ENCODE results near the gene ZNF496.
"Not testable (repeated sequence)": the region's sequence is repeated elsewhere in the genome, so short reads cannot be mapped to it uniquely, and the experiment has no call there.

ZNF496 gene

GRCh38 chr1:247365023-247365422 lies 33.4 kb upstream of the ZNF496 start:
- DNase-seq (ENCODE audit: low spot score), result no peak
- TF ChIP-seq CTCF (IDR thresholded peaks at IDR 0.05; ENCODE audit: extremely low read depth, insufficient read depth, missing control alignments), result no peak
- in situ Hi-C loops (cut with MboI; ENCODE audit: low pct_unique_long_range_greater_than_20kb, low sequenced_read_pairs, unreplicated experiment), result no loop called here

GRCh38 chr1:247363000-247363399 lies 31.3 kb upstream of the ZNF496 start:
- in situ Hi-C loops (cut with MboI; ENCODE audit: low pct_unique_long_range_greater_than_20kb, low sequenced_read_pairs, unreplicated experiment); DNase-seq (ENCODE audit: low spot score): not testable (repeated sequence)

GRCh38 chr1:247362153-247362552 lies 30.5 kb upstream of the ZNF496 start:
- DNase-seq (ENCODE audit: low spot score), result no peak
- in situ Hi-C loops (cut with MboI; ENCODE audit: low pct_unique_long_range_greater_than_20kb, low sequenced_read_pairs, unreplicated experiment), result no loop called here
- no peak for TF ChIP-seq CTCF (IDR thresholded peaks at IDR 0.05; ENCODE audit: extremely low read depth, insufficient read depth, missing control alignments)

- in situ Hi-C loops (cut with MboI; ENCODE audit: low pct_unique_long_range_greater_than_20kb, low sequenced_read_pairs, unreplicated experiment), result no loop called here
- no peak for DNase-seq (ENCODE audit: low spot score)
- TF ChIP-seq CTCF (IDR thresholded peaks at IDR 0.05; ENCODE audit: extremely low read depth, insufficient read depth, missing control alignments), result no peak
These were observed 29.5 kb upstream of the ZNF496 start for GRCh38 chr1:247360991-247361731.

- TF ChIP-seq CTCF (IDR thresholded peaks at IDR 0.05; ENCODE audit: extremely low read depth, insufficient read depth, missing control alignments), result no peak
- no peak for DNase-seq (ENCODE audit: low spot score)
- in situ Hi-C loops (cut with MboI; ENCODE audit: low pct_unique_long_range_greater_than_20kb, low sequenced_read_pairs, unreplicated experiment), result no loop called here
These were observed 28.6 kb upstream of the ZNF496 start for GRCh38 chr1:247360116-247360898.

GRCh38 chr1:247359559-247359958 lies 27.9 kb upstream of the ZNF496 start:
- in situ Hi-C loops (cut with MboI; ENCODE audit: low pct_unique_long_range_greater_than_20kb, low sequenced_read_pairs, unreplicated experiment), result no loop called here
- DNase-seq (ENCODE audit: low spot score), result no peak
- TF ChIP-seq CTCF (IDR thresholded peaks at IDR 0.05; ENCODE audit: extremely low read depth, insufficient read depth, missing control alignments), result no peak

GRCh38 chr1:247358920-247359319 lies 27.3 kb upstream of the ZNF496 start:
- in situ Hi-C loops (cut with MboI; ENCODE audit: low pct_unique_long_range_greater_than_20kb, low sequenced_read_pairs, unreplicated experiment), result no loop called here
- no peak for TF ChIP-seq CTCF (IDR thresholded peaks at IDR 0.05; ENCODE audit: extremely low read depth, insufficient read depth, missing control alignments)
- DNase-seq (ENCODE audit: low spot score), result no peak

All from GM13977 (cell line).